Spleen (tissue), 7 donors: ENCODE measurements around the gene SURF2.

Experiments
- POLR2A ChIP-seq, 3 donors: fragments of 450-650 bp; IDR thresholded peaks; one replicate each; pipeline ENCODE4 v1.5.1; 2017; ENCODE audit warnings: antibody characterized with exemption in 3 of 3, mild to moderate bottlenecking in 1 of 3
- TF ChIP-seq, protein P1 (sequence below), 11 experiments: fragments of 200-600 bp in 7 of 11; fragments of 450-650 bp in 4 of 11; sonication (generic) in 4 of 11; IDR thresholded peaks in 8 of 11; conservative IDR thresholded peaks in 3 of 11; 1 replicate in 7 of 11; 2 replicates in 4 of 11; pipeline versions ENCODE4 v1.4.0 to v1.8.0; 2016 to 2021; ENCODE audit warnings: antibody characterized with exemption in 11 of 11, inconsistent platforms in 4 of 11, mild to moderate bottlenecking in 1 of 11
- donor health status: DM: no; HTN: no; CAD: no; lungs with moderate emphysema.
- donor health status: DM: no; HTN: no; CAD: no.
- donor health status: DM: no; HTN: no; CAD: no.

DNA sequence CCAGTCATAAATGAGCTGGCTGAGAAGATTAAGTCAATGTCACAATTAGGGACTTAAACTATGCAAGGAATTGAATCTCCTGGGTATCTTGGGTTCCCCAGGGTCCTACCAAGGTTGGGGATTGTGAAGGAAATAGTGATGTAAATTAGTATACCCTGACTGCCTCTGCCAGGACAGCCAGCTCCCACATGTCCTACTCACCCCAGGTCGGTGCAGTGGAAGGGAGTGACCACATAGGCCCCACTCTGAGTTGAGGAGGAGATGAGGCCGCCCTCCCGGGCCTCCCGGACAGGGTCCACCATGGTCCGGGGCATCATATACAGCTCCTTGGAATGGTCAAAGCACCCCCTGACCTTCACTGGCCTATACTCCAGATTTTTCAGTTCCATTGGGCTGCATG lies 2.8 kb upstream of the SURF2 start:
- TF ChIP-seq, protein P1, sequence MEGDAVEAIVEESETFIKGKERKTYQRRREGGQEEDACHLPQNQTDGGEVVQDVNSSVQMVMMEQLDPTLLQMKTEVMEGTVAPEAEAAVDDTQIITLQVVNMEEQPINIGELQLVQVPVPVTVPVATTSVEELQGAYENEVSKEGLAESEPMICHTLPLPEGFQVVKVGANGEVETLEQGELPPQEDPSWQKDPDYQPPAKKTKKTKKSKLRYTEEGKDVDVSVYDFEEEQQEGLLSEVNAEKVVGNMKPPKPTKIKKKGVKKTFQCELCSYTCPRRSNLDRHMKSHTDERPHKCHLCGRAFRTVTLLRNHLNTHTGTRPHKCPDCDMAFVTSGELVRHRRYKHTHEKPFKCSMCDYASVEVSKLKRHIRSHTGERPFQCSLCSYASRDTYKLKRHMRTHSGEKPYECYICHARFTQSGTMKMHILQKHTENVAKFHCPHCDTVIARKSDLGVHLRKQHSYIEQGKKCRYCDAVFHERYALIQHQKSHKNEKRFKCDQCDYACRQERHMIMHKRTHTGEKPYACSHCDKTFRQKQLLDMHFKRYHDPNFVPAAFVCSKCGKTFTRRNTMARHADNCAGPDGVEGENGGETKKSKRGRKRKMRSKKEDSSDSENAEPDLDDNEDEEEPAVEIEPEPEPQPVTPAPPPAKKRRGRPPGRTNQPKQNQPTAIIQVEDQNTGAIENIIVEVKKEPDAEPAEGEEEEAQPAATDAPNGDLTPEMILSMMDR (IDR thresholded peaks at IDR 0.05 in 8 of 11, conservative IDR thresholded peaks at IDR 0.05 in 3 of 11) = no peak
- no peak for TF ChIP-seq POLR2A (IDR thresholded peaks at IDR 0.05)
